GM21786 (cell line): ENCODE measurements around the gene GNG10.
"Not testable (repeated sequence)": the region's sequence is repeated elsewhere in the genome, so short reads cannot be mapped to it uniquely, and the experiment has no call there.

Source experiments
- ATAC-seq: cut with Tn5 transposase; IDR thresholded peaks from one replicate; pipeline ENCODE4 v1.9.1; 2021; ENCODE audit not compliant: unreplicated experiment

Gene GNG10

GRCh38 chr9:111649016-111649415 lies 12.4 kb upstream of the GNG10 start:
- no peak for ATAC-seq

DNA sequence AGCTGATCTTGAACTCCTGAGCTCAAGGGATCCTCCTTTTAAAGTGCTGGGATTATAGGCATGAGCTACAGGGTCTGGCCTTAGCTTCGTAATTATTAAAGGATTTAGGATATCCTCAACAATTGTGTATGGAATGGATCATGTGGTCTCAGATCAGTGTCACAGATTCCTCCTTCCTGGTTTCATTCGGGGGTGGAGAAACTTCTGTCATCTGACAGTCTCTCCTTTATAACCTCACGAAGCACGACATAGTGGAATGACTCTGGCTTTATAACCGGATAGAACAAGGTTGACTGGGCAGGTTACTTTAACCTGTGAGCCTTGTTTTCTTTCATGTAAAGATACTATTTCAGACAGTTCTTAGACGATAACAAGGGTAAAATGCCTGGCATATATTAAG lies 4.4 kb upstream of the GNG10 start:
- ATAC-seq = no peak

DNA sequence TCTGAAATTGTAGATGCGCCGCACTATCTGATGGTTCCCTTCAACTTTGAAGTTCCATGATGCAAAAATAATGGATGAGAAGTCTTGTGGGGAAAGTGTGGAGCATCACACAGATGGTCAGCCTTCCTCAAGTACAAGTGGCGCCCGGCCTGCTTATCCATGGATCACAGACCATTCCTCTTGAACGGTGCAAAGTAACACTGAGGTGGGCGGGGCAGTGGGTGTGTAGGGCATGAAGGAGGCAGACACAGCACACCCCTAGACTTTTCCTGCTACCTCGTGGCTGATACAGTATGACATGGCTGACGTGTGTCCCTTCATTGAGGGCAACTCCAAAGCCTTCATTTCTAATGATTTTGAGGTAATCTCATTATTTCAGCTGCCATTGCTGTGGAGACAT lies 2.5 kb upstream of the GNG10 start:
- no peak for ATAC-seq

- ATAC-seq = no peak
Observed at GRCh38 chr9:111659691-111660090, 1.7 kb upstream of the GNG10 start.

- peak; percentile 31 for ATAC-seq
Observed at GRCh38 chr9:111661802-111662521, 557 bp downstream of the GNG10 start.

DNA sequence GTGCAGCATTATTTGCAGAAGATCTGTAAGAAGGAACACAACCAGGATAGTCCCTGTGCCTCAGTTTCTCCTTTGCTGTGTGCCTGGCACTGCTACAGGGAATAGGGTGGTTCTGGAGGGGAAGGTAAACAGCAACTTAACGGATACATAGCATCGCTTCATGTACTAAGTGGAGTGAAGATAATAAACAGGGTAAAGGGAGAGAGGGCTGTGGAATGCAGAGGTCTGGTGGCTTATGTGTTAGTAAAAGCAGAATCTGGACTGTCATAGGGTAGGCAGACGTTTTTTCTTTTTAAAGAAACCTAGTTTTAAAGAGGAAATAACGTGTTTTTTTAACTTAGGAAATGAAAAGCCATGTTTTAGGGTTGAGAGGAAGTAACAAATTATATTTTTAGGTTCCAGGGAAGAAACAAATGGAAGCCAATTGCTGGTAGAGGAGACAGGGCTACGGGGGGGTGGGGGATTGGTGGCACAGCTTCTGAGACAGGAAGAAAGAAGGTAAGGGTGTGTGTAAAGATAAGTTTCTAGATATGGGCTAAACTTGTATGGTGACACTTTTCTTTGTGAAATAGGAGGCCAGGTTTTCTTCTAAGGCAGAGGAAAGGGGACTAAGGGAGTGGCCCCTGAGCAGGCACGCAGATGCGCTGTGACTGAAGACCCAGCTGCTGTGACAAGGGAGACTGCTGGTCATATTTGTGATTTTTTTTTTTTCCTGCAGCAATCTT lies 1.3 kb downstream of the GNG10 start:
- ATAC-seq = peak; percentile 5

GRCh38 chr9:111663301-111663823 lies 2.0 kb downstream of the GNG10 start:
- ATAC-seq = no peak

- ATAC-seq = no peak
Observed at GRCh38 chr9:111668026-111668573, 6.7 kb downstream of the GNG10 start.

- ATAC-seq = not testable (repeated sequence)
Observed at GRCh38 chr9:111668601-111669000, 7.2 kb downstream of the GNG10 start.

DNA sequence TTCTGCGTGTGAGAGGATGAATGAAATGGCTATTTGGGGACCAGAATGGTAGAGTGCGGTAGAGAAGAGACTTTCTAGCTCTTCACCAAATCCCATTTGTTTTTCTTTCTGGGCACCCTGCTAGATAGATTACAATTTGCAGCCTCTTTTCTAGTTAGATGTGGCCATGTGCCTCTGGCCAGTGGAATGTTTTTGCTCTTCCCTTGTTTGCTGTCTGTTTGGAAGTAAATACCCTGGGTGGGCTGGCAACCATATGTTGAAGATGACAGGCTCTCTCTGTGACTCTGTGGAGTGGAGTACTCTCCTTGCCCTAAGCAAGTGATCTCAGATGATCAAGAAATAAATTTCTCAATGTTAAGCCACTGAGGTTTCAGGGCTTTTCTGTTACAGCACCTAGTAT lies 12.9 kb downstream of the GNG10 start:
- no peak for ATAC-seq

- ATAC-seq = no peak
Observed at GRCh38 chr9:111676116-111676515, 14.7 kb downstream of the GNG10 start.

DNA sequence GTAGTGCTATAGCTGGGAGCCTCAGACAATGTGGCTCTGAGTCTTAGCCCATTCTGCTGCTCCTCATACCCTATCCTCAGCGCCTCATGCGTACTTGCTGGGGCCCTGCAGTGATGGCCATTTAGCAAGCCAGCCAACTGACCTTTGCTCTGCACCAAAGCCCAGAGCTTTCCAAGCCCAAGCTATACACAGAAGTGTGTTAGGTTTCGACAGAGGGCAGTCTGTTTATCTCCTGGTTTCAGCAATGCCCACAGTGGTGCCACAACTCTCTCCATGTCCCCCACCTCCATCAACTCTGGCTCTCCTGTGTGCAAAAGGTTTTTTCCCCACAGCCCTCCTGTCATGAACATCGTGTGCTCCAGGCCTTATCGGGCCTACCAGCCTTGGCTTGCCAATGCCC lies 16.9 kb downstream of the GNG10 start:
- ATAC-seq = no peak

GRCh38 chr9:111679199-111679598 lies 17.8 kb downstream of the GNG10 start:
- no peak for ATAC-seq

- ATAC-seq = no peak
Observed at GRCh38 chr9:111683392-111683791, 22.0 kb downstream of the GNG10 start.

GRCh38 chr9:111691672-111692329 lies 30.4 kb downstream of the GNG10 start:
- no peak for ATAC-seq

DNA sequence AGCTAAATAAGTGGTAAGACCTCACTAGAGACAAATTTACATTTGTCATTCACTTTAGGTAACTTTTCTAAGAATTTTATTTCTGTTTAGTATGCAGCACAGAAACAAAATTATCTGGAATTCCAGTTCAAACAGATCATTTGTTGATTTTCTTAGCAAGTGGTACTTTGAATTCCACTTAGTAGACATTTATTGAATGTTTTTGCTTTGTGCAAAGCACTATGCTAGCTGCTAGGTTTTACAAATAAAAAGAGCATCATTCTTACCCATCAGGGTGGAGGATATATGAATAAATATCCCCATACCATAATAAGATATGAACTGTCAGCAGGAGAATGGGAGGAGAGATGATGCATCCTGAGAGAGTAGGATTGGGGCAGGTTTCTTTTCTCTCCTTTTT lies 35.4 kb downstream of the GNG10 start:
- ATAC-seq = no peak

- ATAC-seq = no peak
Observed at GRCh38 chr9:111700776-111701175, 39.4 kb downstream of the GNG10 start.

DNA sequence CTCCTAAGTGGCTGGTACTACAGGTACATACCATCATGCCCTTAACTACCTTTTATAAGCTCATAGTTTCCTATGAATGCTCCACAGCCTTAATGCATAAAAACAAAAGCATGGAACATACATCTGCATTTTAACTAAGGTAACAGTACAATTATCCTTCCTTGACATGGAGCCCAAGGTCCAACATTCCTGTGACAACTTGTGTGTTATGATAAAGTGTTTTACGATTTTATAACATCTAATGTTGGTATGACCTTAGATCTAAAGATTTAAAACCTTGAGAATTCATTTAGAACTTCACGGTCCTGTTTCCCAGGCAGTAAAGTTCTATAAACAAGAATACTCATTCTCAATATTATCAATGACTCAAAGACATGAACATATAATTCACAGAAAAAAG lies 43.1 kb downstream of the GNG10 start:
- ATAC-seq = no peak

DNA sequence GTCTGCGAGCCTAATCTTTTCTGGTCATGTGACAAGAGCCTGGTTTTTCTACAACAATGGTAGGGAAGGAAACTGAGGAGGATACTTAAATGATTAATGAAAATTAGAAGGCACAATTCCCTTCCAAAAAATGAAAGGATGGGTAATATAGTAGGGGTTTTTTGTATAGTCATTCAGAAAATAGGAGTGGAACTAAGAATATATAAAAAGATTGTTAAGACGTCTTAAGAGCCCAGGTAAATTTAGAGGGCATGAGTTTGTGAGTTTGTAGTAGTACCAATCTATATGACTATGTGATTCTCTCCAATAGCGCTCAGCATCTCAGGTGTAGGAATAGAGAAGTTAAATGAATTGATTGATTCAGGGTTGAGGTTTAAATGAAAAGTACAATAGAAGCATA lies 50.1 kb downstream of the GNG10 start:
- ATAC-seq = no peak

DNA sequence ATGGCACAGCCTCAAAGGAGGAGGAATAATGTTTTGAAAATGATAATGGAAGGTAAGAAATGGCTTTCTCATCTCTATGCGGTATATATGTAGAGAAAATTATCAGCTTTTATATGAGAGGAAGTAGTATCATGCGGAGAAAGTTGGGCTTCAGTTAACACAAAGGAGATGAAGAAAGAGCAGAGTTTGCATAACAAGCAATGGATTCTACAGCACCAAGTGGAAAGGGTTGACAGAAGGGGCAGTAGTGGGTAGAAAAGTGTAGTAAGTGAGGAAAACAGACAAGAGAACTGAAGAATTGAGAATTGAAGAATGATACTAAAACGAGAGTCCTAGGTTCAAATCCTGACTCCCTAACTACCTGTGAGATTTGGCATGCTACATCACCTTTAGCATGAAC lies 51.0 kb downstream of the GNG10 start:
- ATAC-seq = no peak

- no peak for ATAC-seq
Observed at GRCh38 chr9:111715471-111715870, 54.1 kb downstream of the GNG10 start.

DNA sequence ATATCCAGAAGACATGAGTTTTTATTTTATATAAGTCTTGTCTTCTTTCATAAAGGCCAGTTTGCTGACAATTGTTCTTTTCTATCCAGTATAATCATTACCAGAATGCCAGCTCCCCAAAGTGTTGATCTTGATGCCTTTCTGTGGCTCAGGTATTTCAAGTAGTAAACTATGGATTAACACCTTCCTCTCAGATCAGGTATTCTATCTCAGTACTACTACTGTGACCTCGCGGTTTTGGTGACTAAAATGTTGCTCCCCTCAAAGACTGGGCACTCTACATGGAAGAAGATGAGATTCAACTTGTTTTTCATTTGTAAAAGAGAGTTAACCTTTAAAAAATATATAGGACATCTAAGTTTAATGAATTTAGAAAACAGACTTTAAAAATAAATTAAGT lies 58.1 kb downstream of the GNG10 start:
- no peak for ATAC-seq
